ENCODE measurements around the gene CD7.

The CD7 gene

GRCh38 chr17:82328141-82328993, 11.0 kb upstream of the CD7 start:
- DNase-seq: no peak

DNA sequence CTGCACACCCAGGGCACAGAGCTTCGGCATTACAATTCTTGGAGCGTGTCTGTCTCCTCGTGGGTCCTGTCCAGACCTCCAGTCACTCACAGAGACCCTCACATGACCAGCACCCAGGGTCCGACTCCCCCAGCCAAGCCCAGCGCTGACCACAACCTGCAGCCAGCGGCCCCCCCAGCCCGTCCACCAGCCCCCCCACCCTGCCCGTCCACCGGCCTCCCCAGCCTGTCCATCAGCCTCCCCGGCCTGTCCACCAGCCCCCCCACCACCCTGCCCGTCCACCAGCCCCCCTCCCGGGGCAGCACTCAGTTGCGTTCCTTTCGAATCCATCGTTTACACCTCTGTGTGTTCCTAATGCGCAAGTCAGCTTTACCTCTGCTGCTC, 10.3 kb upstream of the CD7 start:
- no peak for DNase-seq

- DNase-seq: no peak
These were observed 9.9 kb upstream of the CD7 start for GRCh38 chr17:82327289-82327688.

DNA sequence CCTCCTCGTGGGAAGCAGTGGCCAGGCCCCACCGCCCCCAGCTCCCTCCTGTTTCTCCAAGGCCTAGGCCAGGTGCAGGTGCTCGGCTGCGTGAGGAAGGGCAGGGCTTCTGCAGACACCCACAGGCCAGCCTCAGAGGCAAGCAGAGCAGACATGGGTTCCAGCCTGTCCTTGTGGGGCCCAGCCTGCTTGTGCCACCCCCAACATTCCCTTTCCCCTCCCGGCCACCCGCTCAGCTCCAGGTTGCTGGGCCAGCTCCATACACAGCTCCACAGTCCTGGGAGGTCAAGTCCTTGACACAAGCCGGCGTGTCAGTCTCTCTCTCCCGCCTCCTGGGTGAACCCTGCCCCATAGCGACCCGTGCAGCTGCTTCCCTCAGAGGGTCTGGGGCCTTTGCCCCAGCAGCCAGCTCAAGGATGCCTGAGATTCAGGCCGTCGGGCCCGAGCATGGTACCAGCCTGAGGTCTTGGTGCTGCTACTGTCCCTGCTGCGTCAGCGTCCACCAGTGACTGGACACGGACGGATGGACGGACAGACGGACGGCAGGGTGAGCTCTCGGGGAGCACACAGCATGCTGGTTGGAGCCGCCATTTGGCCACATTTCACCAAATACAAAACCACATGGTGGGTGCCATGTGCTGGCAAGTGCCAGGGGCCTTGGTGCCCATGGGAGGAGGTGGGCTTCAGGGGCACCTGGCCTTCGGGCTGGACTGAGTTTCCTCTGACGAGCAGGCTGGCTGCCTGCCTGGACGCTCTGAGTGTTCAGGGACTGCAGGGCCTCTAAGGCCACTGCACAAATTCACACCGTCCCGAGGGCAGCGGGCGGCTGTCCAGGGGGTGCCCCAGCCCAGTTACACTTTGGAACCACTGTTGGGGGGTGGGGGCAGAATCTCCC, 8.1 kb upstream of the CD7 start:
- no peak for DNase-seq

GRCh38 chr17:82324566-82325285, 7.3 kb upstream of the CD7 start:
- no peak for DNase-seq

DNA sequence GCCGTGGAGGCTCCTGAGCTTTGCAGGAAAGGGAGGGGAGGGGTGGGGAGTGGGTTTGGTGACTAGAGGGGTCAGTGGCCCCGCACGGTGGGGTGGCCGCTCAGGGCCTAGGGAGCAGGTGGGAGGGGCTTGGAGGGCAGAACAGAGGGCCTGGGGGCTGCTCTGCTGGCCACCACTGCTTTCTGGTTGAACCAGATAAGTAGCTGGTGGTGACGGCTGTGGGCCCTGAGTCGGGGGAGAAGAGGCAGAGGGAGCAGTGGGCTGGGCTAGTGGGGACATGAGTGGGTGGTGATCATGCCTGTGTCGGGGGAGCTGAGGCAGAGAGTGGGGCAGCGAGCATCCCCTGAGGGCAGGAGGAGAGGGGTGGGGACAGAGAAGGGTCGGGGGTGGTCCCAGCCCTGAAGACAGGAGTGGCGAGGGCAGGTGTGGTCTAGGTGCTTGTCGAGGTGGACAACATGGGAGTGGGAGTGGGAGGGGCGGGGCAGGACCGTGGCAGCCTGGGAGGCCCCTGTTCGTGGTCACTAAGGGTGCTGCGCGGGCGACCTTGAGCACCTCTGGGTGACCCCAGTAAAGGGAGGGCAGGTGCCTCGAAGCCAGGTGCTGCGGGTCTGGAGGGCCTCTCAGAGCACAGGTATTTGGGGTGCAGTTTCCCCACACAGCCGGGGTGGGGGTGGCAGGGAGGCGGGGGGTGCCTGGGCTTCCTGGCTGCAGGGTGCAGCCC, 6.3 kb upstream of the CD7 start:
- DNase-seq: no peak

DNA sequence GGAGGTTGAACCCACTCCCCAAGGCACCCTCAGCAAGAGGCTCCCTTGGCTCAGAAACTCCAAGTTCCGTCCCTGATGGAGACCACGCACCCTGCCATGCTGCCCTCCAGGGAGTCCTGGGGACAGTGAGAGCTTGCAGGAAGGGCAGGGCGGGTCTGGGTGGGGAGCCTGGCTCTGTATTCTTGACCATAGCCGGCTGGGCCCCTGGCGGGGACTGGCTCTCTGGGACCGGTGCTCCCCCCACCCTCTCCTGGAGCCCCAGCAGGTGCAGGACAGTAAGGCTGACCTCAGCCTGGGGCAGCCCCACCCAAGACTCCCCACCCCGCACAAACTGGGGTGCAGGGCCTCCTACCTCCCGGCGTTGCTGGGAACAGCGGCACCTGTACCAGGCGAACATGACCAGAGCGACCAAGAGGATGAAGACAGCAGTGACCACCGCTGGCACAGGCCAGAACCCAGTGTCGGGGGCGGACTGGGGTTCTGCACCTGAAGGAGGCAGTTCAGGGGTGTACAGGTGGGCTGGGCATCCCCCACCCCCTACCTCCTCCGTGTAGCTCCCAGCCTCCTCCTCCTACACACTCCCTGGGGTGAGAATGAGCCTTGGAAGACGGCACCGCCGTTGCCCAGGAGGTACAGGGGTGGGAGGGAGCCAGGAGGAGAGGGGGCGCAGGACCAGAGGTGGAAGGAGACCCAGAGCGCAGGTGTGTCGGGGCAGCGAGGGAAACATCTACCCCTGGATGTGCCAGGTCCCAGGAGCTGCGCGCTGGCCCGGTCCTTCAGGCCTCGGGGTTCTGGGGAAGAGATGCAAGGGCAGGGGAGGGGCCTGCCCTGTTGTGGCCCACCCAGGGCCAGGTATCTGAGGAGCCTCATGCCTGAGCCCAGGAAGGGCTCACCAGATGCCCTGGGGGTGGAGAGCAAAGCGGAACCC, 5.4 kb upstream of the CD7 start:
- no peak for DNase-seq

DNA sequence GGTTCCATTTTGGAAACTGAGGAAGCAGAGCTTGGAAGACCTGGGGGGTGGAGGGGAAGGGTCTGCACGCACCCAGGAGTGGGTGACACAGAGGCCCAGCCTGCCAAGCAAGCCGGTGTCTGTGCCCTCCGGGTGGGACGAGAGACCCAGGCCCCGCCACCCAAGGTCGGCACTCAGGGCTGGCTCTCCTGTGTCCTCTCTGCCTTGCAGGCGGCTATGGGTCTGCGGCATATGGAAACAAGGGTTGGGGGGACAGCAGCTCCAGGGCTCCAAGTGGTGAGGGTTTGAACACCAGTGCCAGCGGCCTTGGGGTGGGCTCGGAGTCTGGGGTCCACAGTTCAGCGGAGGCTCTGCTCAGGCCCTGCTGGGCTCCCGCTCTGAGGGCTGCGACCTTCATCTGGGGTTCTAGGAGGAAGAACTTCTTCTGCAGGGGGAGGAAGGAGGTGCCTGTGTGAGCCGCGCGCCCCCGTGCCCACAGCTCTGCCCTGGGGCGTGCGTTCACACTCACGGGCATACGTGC, 4.6 kb upstream of the CD7 start:
- DNase-seq: no peak

- DNase-seq: no peak
These were observed 3.8 kb upstream of the CD7 start for GRCh38 chr17:82320956-82321927.

DNA sequence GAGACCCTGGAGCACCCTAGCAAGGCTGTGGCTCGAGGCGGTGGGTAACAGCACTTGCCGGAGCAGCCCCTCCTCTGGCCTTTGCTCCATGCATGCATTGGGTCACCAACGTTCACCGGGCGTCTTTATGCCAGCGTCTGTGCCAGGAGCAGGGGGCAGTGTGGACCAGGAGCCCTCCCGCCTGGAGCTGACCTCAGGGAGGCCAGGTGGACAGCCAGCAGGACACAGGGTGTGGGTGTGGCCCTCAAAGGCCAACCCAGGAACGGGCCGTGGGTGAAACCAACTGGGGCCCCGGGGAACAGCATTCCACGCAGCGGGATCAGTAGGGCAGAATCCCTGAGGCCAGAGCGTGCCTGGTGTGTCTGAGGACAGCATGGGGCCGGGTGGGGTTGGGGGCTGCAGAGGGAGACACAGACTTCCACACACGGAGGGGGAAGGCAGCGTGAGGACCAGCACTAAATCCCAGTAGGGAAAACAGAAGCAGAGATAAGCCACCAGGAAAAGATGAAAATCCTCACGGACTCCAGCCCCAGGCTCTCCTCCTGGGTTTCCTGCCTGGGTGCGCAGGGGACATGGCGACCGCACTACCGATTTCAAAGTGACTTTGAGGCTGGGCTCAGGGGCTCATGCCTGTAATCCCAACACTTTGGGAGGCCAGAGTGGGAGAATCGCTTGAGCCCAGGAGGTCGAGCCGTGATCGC, 2.9 kb upstream of the CD7 start:
- no peak for DNase-seq

DNA sequence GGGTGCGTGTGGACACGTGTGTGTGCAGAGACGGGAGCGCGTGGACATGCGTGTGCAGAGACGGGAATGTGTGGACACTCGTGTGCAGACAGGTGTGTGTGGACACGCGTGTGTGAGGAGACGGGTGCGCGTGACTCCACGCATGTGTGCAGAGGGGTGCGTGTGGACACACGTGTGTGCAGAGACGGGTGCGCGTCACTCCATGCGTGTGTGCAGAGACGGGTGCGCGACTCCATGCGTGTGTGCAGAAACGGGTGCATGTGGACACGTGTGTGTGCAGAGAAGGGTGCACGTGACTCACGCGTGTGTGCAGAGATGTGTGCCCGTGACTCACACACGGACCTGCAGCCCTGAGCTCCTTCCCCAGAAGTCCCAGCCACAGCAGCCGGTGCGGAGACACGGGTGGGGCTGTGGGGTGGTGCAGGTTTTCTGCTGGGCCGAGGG, 2.2 kb upstream of the CD7 start:
- no peak for DNase-seq

GRCh38 chr17:82318772-82319606, 1.6 kb upstream of the CD7 start:
- DNase-seq: no peak

GRCh38 chr17:82318169-82318498, 726 bp upstream of the CD7 start:
- DNase-seq: no peak

- no peak for DNase-seq
These were observed 586 bp downstream of the CD7 start for GRCh38 chr17:82316651-82317393.

DNA sequence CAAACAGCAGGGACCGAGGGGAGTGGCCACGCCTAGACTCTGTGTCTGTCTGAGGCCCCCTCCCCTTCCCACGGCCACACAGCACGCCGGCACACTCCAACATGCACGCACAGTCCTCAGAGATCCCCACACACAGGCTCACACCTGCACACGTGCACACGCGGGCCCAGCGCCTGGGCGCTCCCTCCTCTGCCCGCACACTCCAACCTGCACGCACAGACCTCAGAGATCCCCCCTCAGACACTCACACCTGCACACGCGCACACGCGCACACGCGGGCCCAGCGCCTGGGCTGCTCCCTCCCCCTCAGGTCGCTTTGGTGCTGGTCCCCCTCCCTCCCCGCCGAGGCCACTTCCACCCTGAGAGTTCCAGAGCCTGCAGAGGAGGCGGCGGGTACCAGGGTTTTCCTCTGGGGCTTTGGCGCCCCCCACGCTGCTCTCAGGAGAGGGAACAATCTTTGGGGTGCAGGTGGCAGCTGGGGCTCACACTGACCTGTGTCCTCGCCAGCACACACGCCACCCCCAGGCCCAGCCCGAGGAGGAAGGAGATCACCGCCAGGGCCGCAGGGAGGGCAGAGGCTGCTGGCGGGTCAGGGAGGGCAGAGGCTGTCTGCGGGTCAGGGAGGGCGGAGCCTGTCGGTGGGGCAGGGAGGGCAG, 1.6 kb downstream of the CD7 start:
- DNase-seq: no peak

DNA sequence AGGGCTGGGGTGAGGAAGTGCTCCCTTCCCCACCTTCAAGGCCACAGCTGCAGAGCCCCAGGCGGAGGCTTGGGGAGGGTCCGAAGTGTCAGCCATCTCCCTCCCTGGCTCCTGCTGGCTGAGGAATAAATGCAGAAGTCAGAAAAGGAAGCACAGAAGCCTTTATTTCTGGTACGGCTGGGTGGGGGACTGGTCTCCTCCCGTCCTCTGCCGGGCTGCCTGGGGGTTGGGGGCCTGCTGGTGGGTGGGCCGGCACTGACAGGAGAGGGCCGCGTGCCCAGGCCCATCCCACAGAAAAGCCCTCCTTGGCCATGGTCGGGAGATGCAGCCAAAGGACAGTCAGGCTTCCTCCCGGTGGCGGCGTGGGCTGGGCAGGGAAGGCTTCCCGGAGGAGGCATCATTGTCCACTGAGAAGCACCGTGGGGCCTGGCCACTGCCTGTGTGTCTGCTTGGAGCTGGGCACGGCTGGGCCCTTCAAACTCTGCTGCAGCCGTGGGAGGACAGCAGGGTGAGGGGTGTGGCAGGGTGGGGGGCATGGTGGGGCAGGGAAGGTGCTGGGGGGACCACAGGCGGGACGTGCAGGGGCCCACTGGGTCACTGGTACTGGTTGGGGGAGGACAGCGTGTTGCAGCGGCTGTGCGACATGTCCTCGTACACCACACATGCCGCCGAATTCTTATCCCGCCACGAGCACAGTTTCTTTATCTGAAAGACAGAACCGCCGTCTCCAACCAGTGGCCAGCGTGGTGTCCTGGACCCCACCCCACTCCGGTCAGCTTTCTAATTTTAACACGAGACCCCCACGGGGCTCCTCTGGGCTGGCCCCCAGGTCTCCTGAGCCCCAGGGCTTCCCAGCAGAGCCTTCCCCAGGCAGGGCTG, 2.4 kb downstream of the CD7 start:
- DNase-seq: no peak
